ENCODE data around the gene CSKMT.
"Not testable (repeated sequence)": the region's sequence is repeated elsewhere in the genome, so short reads cannot be mapped to it uniquely, and the experiment has no call there.

Gene CSKMT
- 0.23 to 2.6 (median 1.3) reads per million in 18 experiments for total RNA-seq

- DNase-seq, result peak; percentile 95 to 96
Measured at GRCh38 chr11:62665075-62665598, at the start of gene CSKMT, which contains the start of gene C11orf98. CSKMT (plus strand) TSS chr11:62665312; CDS start chr11:62665880, 568 bp downstream. C11orf98 (minus strand) TSS chr11:62665210; CDS start chr11:62665169, 41 bp downstream.

- no peak for DNase-seq
Measured at GRCh38 chr11:62615521-62615920, 49.6 kb upstream of the CSKMT start.

DNA sequence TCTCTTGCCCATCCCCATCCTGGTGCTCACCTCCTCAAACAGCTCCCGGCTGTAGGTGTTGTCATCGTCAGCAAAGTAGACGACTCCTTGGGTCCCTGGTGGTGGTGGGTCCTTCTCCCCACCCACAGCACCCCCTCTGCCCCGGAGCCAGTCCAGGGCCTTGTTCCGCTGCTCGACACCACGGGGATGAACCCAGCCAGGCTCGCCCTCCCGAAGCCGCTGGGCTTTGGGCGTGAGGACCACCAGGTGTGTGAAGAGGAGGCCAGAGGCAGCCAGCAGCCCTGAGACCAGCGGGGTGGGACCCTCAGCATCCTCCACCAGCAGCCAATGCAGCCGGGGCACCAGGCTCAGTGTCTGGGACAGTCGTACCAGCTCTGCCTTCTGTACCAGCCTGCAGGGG, 48.2 kb upstream of the CSKMT start:
- DNase-seq, result not testable (repeated sequence)

DNA sequence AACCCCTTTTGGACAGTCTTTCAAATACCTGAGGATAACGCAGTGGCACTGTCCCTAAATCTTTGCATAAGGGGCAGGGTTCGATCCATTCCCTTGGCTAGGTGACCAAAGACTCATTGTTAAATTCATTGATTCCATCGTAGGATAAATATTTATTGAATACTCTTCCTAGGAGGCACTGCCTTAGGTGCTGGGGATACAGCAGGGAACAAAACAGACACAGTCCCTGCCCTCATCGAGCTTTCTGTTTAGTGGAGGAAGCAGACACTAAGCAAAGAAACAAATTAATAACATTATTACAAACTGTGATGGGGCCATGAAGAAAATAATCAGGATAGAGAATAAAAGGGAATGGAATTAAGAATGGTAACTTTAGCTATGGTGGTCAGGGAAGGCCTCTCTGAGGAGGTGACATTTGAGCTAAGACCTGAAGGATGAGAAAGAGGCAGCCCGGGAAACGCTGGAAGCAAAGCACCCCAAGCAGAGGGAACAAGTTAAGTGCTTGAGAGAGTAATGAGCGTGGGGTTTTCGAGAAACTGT, 44.0 kb upstream of the CSKMT start:
- peak in 1 of 2 donors; percentile 12 for DNase-seq

DNA sequence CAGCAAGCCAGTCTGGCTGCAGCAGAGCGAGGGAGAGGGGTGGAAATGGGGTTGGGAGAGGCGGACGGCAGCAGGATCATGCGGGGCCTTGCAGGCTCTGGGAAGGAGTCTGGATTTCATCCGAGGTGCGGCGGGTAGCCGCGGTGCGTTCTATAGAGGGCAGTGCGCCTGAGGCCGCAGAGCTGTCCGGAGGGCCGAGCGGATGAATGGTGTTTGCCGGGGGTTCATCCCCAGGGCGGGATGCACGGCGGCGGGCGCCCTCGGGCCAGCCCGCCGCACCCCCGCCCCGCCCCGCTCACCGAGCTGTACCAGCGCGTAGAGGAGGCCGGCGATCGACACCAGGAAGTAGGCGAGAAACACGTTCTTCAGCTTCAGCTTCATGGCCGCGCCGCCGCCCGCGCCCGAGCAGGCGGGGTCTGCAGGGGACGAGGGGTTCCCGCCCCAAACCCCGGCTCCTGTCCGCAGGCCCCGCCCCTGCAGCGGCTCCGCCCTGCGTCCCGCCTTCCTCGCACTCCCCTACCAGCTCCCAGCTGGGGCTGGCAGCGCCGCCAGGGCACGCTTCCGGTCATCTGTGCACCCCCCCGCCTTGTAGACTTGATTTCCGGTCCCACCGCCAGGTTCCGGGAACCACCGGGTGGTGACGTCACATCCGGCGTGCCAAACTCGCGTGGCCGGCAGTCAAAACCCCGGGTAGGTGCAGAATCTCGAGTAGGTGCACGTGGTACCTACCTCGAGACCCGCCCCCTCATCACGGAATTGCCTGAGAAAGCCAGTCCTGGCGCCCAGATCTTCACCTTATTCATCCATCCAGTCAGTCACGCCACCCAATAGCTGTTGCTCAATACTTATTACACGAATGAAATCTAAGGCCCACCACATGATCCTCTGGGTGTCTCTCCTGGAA, 43.3 kb upstream of the CSKMT start, which contains the start of gene B3GAT3:
Gene B3GAT3, minus strand, starts transcription at position 420 of the 904 bp plus-strand sequence. Its CDS starts 39 bp downstream, at position 381.
- DNase-seq, result peak; percentile 99

- no peak for DNase-seq
Measured at GRCh38 chr11:62622476-62623089, 42.5 kb upstream of the CSKMT start.

DNA sequence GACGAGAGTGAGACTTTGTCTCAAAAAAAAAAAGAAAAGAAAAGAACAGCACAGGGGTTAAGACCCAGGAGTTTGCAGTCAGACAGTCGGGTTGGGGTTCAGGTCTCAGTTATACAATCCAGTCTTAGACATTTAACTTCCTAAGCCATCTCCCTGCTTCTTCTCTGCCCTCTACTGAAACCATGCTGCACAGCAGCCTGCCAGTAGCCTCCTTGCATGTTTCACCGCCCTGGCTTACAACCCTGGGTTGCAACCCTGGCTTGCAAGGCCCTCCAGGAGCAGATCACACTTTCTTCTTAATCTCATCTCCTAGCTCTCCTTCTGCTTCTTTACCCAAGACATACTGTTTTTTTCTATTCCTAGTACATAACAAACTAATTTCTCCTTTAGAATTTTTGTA, 37.4 kb upstream of the CSKMT start:
- DNase-seq, result peak in 1 of 2 donors; percentile 16

- no peak for DNase-seq
Measured at GRCh38 chr11:62632492-62632891, 32.6 kb upstream of the CSKMT start.

GRCh38 chr11:62644220-62644619, 20.9 kb upstream of the CSKMT start:
- no peak for DNase-seq

DNA sequence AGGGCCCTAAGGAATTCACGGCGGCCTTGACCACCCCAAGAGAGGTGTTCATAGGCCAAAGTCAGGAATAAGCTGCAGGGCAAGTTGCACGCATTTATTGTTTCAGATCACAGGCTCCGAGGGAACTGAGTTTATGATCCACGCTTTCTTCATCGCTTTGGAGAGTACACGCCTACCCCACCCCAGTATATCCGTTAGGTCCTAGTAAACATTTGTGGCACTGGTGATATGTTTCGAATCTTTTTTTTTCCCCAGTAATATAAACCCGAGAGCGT, 19.5 kb upstream of the CSKMT start:
- DNase-seq, result peak in 1 of 2 donors; percentile 11

DNA sequence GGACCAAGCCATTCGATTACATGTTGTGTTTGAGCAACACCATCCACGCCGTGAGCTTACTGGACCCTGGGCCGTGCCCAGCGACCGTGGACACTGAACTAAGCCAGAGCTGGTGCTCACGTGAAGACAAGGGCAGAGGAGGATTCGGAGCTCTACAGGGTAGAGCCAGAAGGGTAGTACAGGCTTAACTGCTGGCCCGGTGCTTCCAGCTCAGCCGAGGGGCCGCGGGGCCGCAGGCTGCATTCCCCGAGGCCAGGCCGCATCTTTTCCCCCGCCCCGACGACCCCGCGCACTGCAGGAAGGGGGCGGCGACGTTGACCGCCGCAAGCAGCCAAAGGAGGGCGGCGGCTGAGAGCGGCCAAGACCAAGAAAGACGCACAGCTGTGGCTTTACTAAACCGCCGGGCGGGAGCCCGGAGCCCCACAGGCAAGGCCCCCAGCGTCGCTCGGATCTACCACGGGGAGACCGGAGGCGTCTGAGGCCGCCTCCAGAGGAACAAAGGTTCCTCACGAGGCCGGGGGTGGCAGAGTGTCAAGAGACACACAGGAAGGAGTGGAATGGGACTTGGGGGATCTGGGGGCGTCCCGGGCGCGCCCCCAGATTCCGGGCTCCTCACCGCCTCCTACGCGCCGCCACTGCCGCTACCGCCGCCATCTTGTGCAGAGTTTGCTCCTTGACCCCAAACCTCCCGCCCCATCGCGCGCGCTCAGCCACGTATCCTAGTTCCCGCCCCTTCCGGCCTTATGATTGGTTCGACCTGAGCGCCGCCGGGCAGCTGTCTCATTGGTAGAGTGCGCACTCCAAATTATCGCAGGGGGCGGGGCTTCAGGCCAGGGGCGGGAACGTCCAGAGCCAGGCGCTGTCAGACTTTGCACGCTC, 18.9 kb upstream of the CSKMT start, which contains the start of gene GANAB:
Gene GANAB, minus strand, starts transcription at position 668 of the 879 bp plus-strand sequence. Its CDS starts 14 bp downstream, at position 654.
- DNase-seq, result peak; percentile 98 to 99

DNA sequence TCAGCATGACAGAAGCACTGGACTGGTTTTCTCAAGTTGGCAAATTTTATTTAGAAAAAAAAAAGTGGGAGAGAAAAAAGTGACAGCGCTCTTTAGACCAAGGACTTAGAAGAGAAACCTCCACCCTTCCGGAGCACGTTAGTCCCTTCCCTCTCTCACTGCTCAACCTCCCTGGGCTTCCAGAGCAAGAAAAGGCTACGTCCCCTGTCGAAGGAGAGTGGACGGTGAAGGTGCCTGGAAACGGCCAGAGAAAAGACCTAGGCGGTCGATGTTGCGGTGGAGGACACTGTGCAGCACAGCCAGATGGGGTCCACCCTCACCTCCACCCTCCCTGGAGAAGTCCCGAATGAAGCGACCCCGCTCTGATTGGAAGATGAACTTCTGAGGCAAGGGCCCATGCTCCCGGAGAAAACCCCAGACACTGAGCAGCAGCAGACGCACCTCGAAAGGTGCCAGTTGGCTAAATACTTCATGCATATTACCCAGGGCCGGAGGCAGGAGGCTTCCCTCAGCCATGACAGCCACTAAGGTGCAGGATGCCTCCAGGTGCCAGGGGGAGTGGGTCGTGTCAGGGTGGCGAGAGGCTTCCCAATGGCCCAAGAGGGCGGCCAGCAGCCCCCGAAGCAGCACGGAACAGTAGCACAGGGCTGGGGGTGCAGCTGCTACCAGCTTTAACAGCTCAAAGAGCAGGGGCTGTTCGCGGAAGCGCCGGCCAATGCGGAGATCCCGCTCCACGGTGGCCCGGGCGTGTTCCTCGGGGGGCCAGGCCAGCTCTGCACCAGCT, 18.1 kb upstream of the CSKMT start:
- DNase-seq, result no peak

GRCh38 chr11:62647609-62648005, 17.5 kb upstream of the CSKMT start:
- no peak for DNase-seq

GRCh38 chr11:62648185-62648966, 16.7 kb upstream of the CSKMT start:
- DNase-seq, result no peak

GRCh38 chr11:62648967-62649364, 16.1 kb upstream of the CSKMT start:
- no peak for DNase-seq

DNA sequence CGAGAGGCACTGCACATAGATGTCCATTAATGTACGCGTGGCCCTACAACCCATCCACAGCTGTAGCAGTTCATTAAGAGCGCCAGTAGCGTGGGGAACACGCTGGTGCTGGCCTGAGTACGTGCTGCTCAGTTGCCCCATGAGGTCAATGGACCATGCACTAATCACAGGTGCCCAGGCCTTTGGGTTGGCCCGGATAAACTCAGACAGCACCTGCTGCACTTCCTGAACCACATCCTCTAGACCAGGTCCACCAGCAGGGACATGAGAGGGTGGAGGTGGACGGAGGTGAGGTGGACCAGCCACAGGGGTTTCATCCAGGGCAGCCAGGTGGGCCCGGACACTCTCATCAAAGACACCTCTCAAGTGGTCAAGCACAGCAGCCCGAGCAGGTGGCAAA, 15.6 kb upstream of the CSKMT start:
- no peak for DNase-seq

DNA sequence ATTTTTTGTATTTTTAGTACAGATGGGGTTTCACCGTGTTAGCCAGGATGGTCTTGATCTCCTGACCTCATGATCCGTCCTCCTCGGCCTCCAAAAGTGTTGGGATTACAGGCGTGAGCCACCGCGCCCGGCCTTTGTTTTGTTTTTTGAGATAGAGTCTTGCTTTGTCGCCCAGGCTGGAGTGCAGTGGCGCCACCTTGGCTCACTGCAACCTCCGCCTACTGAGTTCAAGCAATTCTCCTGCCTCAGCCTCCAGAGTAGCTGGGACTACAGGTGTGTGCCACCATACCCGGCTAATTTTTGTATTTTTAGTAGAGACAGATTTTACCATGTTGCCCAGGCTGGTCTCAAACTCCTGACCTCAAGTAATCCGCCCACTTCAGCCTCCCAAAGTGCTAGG, 14.8 kb upstream of the CSKMT start:
- not testable (repeated sequence) for DNase-seq

DNA sequence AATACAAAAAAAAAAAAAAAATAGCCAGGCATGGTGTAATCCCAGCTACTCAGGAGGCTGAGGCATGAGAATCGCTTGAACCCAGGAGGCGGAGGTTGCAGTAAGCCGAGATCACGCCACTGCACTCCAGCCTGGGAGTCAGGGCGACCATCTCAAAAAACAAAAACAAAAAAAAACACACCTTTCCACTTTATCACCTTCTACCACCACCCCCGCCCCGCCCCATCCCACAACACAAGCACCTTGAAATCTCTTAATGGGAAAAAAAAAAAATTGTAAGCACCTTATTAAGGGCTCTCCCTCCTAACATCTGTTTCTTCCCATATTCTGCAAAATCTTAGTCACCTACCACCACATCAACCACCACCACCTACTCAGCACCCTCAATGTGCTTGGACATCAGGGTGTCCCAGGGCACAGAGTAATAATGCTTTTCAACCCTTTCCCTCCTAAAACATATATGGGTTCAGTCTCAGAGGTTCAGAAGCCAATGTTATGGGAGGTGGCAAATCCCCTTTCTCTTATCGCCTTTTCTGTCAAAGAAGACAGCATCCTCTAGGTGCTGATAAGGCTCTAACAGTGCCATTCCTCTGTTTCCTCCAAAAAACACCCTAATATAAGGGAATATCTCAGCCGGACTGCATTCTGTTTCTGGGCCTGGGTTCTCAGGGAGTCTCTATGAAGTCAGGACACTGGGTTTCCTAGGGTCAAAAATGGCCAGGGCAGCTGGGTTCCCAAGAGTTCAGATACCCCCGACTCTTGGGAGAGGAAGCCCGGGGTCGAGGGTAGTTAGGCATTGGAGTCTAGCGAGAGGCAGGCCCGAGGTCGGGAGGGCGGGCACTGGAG, 12.7 kb upstream of the CSKMT start:
- DNase-seq, result no peak

- DNase-seq, result no peak
Measured at GRCh38 chr11:62654297-62654696, 10.8 kb upstream of the CSKMT start.

Data from inflammatory macrophage (primary cell).